HCT116 (cell line): ENCODE results near the gene TPST1. TPM values are rescaled to one million over a fixed set of nuclear protein-coding genes. Genes with fewer than 3 reads are reported as not detected.

ENCODE experiments used
- ATAC-seq: fragments of 200-7000 bp; cut with Tn5 transposase; 2 replicates; pipeline ENCODE4 v1.9.1; 2020; ENCODE audit warnings: mild to moderate bottlenecking, moderate library complexity
- BruUV-seq: library from RNA; stranded (reverse); fragments of 400-500 nt; replicated peaks from 2 replicates; lab custom pipeline; 2021; lab: Mats Ljungman, UMichigan
- CTCF ChIA-PET: fragments of 300-600 bp; sonication (Branson Sonifier 250); formaldehyde crosslinking; loops from one replicate; lab custom pipeline; 2021; ENCODE audit warnings: antibody characterized with exemption; lab: Charles Lee
- POLR2A ChIA-PET: fragments of 300-600, 350-600 bp; sonication (Branson Sonifier 250); formaldehyde crosslinking; loops from one replicate; lab custom pipeline; 2021; ENCODE audit warnings: antibody characterized with exemption; lab: Charles Lee
- RAD21 ChIA-PET, 2 experiments: fragments of 300-600 bp; sonication (Branson Sonifier 250); formaldehyde crosslinking; loops; one replicate each; lab custom pipeline; 2023; ENCODE audit warnings: low total read pairs in 2 of 2; ENCODE audit not compliant: uncharacterized antibody in 2 of 2, unreplicated experiment in 2 of 2, low non-redundant PET in 1 of 2; lab: Charles Lee
- DNase-seq: peaks from one replicate; pipeline ENCODE4 v3.0.0-alpha.2; 2010; ENCODE audit warnings: low read depth, low spot score
- H2AFZ ChIP-seq: fragments of 200-600 bp; shearing (Covaris generic), sonication (generic); 2 replicates; pipeline ENCODE4 v1.6.1; 2017; ENCODE audit warnings: low read depth, mixed run types, mixed read lengths, antibody characterized with exemption, low read length; ENCODE audit not compliant: poor library complexity, severe bottlenecking
- H3K27ac ChIP-seq: 2 replicates; pipeline ENCODE4 v1.5.1; 2012; ENCODE audit warnings: low read depth, low read length
- H3K27me3 ChIP-seq: fragments of 200-600 bp; sonication (generic); 2 replicates; pipeline ENCODE4 v1.6.1; 2016; ENCODE audit warnings: mixed run types, low read length, mixed read lengths; ENCODE audit not compliant: insufficient read depth
- H3K36me3 ChIP-seq, 2 experiments: fragments of 200-500 bp in 1 of 2; fragments of 200-600 bp in 1 of 2; sonication (Bioruptor generic) in 1 of 2; sonication (generic) in 1 of 2; 2 replicates each; pipeline versions ENCODE4 v1.5.1 to v1.6.1; 2014 to 2016; ENCODE audit warnings: low read length in 2 of 2, inconsistent platforms in 1 of 2, mixed read lengths in 1 of 2, mixed run types in 1 of 2; ENCODE audit not compliant: insufficient read depth in 2 of 2, control insufficient read depth in 1 of 2
- H3K4me1 ChIP-seq, 2 experiments: fragments of 200-600 bp in 1 of 2; sonication (generic) in 1 of 2; 2 replicates each; pipeline versions ENCODE4 v1.5.1 to v1.6.1; 2012 to 2017; ENCODE audit warnings: low read length in 2 of 2, inconsistent platforms in 1 of 2, mild to moderate bottlenecking in 1 of 2, mixed read lengths in 1 of 2, mixed run types in 1 of 2, moderate library complexity in 1 of 2; ENCODE audit not compliant: insufficient read depth in 2 of 2, control insufficient read depth in 1 of 2
- H3K4me2 ChIP-seq: fragments of 200-600 bp; sonication (generic); 2 replicates; pipeline ENCODE4 v1.6.1; 2017; ENCODE audit warnings: mixed run types, low read length, mixed read lengths
- H3K4me3 ChIP-seq, 2 experiments: fragments of 200-600 bp in 1 of 2; sonication (generic) in 1 of 2; replicated peaks in 1 of 2; 2 replicates each; pipeline ENCODE4 v1.5.1; 2011 to 2016; ENCODE audit warnings: low read length in 2 of 2, control low read depth in 1 of 2, low read depth in 1 of 2, mild to moderate bottlenecking in 1 of 2, mixed read lengths in 1 of 2, mixed run types in 1 of 2
- H3K79me2 ChIP-seq: fragments of 200-600 bp; sonication (generic); 2 replicates; pipeline ENCODE4 v1.6.1; 2017; ENCODE audit warnings: mild to moderate bottlenecking, mixed run types, low read length, moderate library complexity, mixed read lengths; ENCODE audit not compliant: insufficient read depth
- H3K9ac ChIP-seq: fragments of 200-600 bp; sonication (generic); 2 replicates; pipeline ENCODE4 v1.6.1; 2016; ENCODE audit warnings: low read length, mixed read lengths
- H3K9me2 ChIP-seq: fragments of 200-600 bp; sonication (generic), shearing (Covaris generic); 2 replicates; pipeline ENCODE4 v1.6.1; 2017; ENCODE audit warnings: mixed run types, mild to moderate bottlenecking, moderate library complexity; ENCODE audit not compliant: insufficient read depth
- H3K9me3 ChIP-seq, 2 experiments: fragments of 200-500 bp in 1 of 2; fragments of 200-600 bp in 1 of 2; sonication (Bioruptor generic) in 1 of 2; sonication (generic) in 1 of 2; 2 replicates each; pipeline ENCODE4 v1.6.1; 2014 to 2017; ENCODE audit warnings: low read length in 2 of 2, mixed read lengths in 2 of 2, inconsistent platforms in 1 of 2, low read depth in 1 of 2, mild to moderate bottlenecking in 1 of 2, mixed run types in 1 of 2, moderate library complexity in 1 of 2; ENCODE audit not compliant: control insufficient read depth in 1 of 2, insufficient read depth in 1 of 2
- H4K20me1 ChIP-seq: fragments of 200-600 bp; sonication (generic), shearing (Covaris generic); 2 replicates; pipeline ENCODE4 v1.6.1; 2017; ENCODE audit warnings: mixed run types, mild to moderate bottlenecking, moderate library complexity; ENCODE audit not compliant: insufficient read depth
- CBX3 ChIP-seq: IDR thresholded peaks from 2 replicates; pipeline ENCODE4 v1.6.1; 2012; ENCODE audit warnings: low read depth
- FOSL1 ChIP-seq: IDR thresholded peaks from 2 replicates; pipeline ENCODE4 v1.6.1; 2012; ENCODE audit warnings: low read depth
- POLR2A ChIP-seq: IDR thresholded peaks from 2 replicates; pipeline ENCODE4 v1.7.0; 2011; ENCODE audit warnings: borderline replicate concordance; ENCODE audit not compliant: insufficient read depth, insufficient read length; ENCODE audit errors: extremely low read depth
- SP1 ChIP-seq: IDR thresholded peaks from 2 replicates; pipeline ENCODE4 v1.6.1; 2012; ENCODE audit warnings: low read depth
- ZFX ChIP-seq: fragments of 450-650 bp; IDR thresholded peaks from 2 replicates; pipeline ENCODE4 v1.6.1; 2017
- intact Hi-C: fragments of 100-400 bp; cut with micrococcal nuclease; formaldehyde crosslinking; loops from 2 replicates; pipeline ENCODE4 v1.10.0; 2022
- total RNA-seq: library from RNA; stranded (reverse); gene quantifications from one replicate; pipeline ENCODE4 v1.2.1, GENCODE V29; 2021; ENCODE audit not compliant: unreplicated experiment
- TF ChIP-seq, protein P1 (sequence below): IDR thresholded peaks from 2 replicates; pipeline ENCODE4 v1.6.1; 2012; ENCODE audit warnings: low read depth

Gene TPST1
- total RNA-seq, 1 experiment from 2014 or later, result 11.4 TPM

DNA sequence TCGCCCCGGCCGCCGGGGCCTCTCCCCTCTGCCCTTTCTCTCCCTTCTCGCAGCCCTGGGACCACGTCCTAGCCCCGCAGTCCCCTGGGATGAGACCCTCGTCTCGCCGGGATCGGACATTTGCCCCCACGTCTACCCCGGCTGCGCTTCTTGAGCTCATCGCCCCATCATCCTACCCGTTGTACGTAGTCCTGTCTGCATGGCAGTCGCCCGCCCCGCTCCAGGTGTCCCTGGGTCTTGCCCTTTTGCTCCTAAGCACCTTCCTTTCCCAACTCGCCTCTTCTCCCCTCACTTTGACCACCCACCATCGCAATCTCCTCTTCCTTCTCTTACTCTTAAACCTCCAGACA, 582 bp downstream of the TPST1 start:
- Histone ChIP-seq H3K36me3 (no peaks in the 10 kb centered on the region), H3K4me3 (peak overlapping the region; percentile 81 to 89), H3K4me1 (peaks cover 5 to 20% of the 10 kb centered on the region in 2 experiments; a peak in 3 of 4 replicates), H4K20me1 (no peaks in the 10 kb centered on the region), H3K4me2 (peak overlapping the region; percentile 99), H2AFZ (peak overlapping the region; percentile 22), H3K27ac (peak overlapping the region; percentile 76; the same call in 1 of the 2 replicates), H3K9ac (peak overlapping the region; percentile 84), H3K79me2 (peaks cover 10% of the 10 kb centered on the region; the same call in 1 of the 2 replicates), H3K9me2 (no peaks in the 10 kb centered on the region), H3K9me3 (no peaks in the 10 kb centered on the region), H3K27me3 (no peaks in the 10 kb centered on the region)
- intact Hi-C loops, result no loop called here
- ATAC-seq (peak; percentile 28), DNase-seq (no peak)
- TF ChIP-seq FOSL1 (no peak), SP1 (no peak), ZFX (0 out of 2 replicates have a peak, but pooled peaks have one; percentile 0)
- no TSS peak for BruUV-seq
- CTCF ChIA-PET, result no interaction called here
- POLR2A ChIA-PET, result no interaction called here
- RAD21 ChIA-PET, result interaction anchor here (0.7 to 1.5 kb wide), 2 partner anchors 174 to 175 kb away, joined by 3 to 5 read pairs; no protein-coding TSS in a partner anchor

DNA sequence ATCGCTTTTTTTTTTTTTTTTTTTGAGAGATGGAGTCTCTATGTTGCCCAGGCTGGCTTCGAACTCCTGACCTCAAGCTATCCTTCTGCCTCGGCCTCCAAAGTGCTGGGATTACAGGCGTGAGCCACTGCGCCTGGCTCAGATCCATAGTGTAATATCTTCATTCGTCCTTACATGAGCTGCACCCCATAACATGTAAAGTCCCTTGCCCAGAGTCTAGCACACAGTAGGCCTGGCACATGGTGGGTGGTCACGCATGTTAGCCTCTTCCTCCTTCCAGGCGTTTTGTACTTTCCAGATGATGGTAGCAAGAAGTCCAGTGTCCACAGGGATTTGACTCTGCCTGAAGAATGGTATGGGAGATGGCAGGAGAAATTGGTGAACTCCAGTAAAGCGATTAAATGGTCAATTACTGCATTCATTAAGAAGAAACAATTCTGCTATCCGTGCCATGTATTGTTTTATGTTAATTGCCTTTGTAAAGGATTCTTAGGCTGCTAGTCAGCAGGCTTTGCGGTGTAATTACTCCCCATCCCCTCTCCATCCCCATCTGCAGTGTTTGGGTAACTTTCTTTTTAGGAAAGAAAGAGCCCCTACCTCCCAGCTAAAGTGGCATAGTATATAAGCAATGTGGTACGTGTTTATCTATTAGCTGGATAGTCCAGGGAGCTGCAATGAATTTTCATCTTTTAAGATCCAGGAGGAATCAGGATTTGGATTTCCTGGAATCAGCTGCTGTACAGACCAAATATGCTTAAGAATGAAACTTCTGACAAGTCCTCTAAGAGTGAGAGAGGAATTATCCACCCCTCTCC, 1.2 kb downstream of the TPST1 start:
- peaks cover 10% of the 10 kb centered on the region; the same call in 1 of the 2 replicates for H3K79me2 ChIP-seq
- TSS peak; percentile 45 for BruUV-seq
- peak overlapping the region; percentile 81 to 89 for H3K4me3 ChIP-seq
- H3K9me3 ChIP-seq, result no peaks in the 10 kb centered on the region
- no peaks in the 10 kb centered on the region for H3K36me3 ChIP-seq
- ChIA-PET CTCF (no interaction called here), POLR2A (no interaction called here), RAD21 (interaction anchor here in 1 of 2 experiments (0.7 kb wide), 1 partner anchor 173 kb away, joined by 5 read pairs; no protein-coding TSS in a partner anchor)
- peaks cover 5 to 20% of the 10 kb centered on the region in 2 experiments; a peak in 3 of 4 replicates for H3K4me1 ChIP-seq
- H2AFZ ChIP-seq, result no peak overlapping the region
- peak overlapping the region; percentile 99 for H3K4me2 ChIP-seq
- peak overlapping the region; percentile 84 for H3K9ac ChIP-seq
- no peaks in the 10 kb centered on the region for H3K9me2 ChIP-seq
- ATAC-seq (no peak), DNase-seq (no peak)
- no peaks in the 10 kb centered on the region for H4K20me1 ChIP-seq
- H3K27me3 ChIP-seq, result no peaks in the 10 kb centered on the region
- no peak overlapping the region for H3K27ac ChIP-seq
- intact Hi-C loops, result no loop called here
- no peak for TF ChIP-seq CBX3
- TF ChIP-seq SP1, result no peak
- TF ChIP-seq, protein P1, sequence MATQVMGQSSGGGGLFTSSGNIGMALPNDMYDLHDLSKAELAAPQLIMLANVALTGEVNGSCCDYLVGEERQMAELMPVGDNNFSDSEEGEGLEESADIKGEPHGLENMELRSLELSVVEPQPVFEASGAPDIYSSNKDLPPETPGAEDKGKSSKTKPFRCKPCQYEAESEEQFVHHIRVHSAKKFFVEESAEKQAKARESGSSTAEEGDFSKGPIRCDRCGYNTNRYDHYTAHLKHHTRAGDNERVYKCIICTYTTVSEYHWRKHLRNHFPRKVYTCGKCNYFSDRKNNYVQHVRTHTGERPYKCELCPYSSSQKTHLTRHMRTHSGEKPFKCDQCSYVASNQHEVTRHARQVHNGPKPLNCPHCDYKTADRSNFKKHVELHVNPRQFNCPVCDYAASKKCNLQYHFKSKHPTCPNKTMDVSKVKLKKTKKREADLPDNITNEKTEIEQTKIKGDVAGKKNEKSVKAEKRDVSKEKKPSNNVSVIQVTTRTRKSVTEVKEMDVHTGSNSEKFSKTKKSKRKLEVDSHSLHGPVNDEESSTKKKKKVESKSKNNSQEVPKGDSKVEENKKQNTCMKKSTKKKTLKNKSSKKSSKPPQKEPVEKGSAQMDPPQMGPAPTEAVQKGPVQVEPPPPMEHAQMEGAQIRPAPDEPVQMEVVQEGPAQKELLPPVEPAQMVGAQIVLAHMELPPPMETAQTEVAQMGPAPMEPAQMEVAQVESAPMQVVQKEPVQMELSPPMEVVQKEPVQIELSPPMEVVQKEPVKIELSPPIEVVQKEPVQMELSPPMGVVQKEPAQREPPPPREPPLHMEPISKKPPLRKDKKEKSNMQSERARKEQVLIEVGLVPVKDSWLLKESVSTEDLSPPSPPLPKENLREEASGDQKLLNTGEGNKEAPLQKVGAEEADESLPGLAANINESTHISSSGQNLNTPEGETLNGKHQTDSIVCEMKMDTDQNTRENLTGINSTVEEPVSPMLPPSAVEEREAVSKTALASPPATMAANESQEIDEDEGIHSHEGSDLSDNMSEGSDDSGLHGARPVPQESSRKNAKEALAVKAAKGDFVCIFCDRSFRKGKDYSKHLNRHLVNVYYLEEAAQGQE, result no peak
- no peak for TF ChIP-seq POLR2A
